GM19324 (cell line): Measurements from ENCODE around the gene MR1.

Experiments
- ATAC-seq: cut with Tn5 transposase; IDR thresholded peaks from one replicate; pipeline ENCODE4 v1.9.1; 2021; ENCODE audit warnings: mild to moderate bottlenecking, moderate library complexity; ENCODE audit not compliant: unreplicated experiment, low FRiP score

Gene MR1

DNA sequence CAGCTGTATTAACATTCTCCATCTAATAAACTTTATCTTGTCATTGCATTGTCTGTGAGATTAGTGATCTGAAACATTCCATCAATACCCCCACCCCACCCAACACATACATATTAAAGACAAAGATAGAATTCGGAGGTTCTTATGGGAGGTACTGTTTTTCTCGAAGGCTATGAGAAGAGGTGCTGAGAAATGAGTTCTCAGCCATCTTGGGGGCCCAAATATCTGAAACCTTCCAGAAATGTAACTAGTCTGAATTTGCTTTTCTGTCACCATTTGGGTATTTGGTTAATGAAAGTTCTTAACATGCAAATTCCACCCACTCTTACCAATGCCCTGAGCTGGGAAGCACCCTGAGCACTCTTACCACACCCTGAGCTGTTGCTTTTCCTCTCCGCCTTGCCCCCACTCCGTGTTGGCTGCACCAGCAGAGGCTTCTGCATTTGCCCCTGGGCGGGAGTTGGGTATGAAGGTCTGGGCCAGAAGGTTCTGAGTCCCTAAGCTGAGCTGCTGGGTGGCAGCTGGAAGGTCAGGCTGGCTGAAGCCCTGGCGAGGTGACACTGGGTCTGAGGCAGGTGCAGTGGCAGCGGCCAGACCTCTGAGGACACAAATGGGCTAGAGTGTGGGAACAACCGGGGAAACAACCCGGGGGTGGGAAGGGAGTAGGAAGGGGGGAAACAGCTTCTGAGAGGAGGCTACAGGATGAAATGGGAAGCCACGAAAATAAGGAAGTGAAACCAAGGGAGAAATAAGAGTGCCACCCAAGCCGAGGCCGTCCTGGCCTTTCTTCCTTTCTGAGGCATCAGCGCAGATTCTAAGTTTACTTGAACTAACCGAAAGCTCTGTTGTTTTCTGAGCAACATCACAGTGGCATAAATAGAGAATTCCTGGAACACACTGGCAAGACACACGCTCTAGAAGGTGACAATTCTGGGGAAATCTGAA lies 28.4 kb downstream of the MR1 start:
- peak; percentile 94 for ATAC-seq

GRCh38 chr1:181062836-181063428 lies 29.1 kb downstream of the MR1 start:
- ATAC-seq = peak; percentile 29

DNA sequence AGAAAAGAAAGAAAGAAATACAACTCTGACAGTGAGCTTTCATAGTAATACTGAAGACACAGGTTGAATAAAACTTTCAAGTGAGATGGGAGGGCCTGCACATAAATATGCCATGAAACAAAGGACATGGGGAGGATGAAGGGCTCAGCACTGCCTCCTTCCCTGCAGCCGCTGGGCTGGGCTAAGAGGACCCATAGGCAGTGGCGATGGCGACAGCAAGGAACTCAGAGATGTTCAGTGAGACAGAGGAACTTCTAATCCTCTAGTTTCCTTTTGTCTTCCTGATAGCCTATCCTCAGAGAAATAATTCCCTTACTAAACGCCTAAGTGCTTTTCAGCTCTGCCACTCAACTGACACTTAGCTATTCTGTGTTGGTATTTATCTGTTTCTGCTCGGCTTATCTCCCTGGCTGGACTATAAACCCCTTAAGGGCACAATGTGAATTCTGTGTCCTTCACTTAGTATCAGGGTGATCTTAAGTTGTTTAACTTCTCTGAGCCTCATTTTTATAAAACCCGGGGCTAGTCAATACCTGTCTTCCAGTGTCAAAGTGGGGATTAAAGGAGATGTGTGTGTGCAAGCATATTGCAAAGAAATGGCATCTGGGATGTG lies 30.3 kb downstream of the MR1 start:
- no peak for ATAC-seq

GRCh38 chr1:181064702-181065101 lies 30.9 kb downstream of the MR1 start:
- no peak for ATAC-seq

DNA sequence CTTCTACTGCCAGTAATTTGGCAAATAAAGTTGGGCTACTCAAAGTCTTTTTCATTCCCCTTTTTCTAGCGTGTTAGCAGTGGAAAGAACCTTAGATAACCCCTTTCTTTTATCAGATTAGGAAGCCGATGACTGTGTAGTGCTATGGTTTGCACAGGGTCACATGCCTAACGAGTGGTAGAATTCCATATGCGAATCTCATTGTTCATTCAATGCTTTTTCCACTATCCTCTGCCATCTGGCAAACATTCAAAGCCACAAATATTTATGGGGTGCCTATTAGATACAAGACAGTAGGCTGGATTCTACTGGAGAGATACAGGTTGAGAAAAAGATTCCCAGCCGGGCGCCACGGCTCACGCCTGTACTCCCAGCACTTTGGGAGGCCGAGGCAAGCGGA lies 39.9 kb downstream of the MR1 start:
- no peak for ATAC-seq

DNA sequence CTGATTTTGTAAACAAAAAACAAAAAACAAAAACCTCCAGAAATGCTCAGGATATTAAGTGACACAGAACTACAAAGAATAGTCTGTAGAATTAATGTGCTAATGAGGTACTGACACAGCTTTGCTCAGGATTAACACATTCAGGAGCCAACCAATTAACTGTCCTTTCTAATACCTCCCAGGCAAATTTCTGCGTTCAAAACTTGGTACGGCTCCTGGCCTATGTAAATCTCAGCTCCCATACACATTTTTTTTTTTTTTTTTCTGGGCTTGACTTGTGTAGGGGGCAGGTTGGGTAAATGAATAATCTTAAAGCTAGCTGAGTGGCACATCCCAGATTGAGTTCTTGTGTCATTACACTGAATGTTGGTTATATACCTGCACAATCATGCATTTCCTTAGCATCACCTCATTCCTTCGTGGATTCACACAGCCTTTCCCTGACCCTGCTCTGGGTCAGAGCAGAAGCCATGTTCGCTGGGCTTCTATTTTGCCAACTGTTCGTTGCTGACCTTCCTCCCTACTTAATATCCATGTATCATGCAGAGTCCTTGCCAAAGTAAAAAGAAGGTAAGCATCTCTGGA lies 42.1 kb downstream of the MR1 start:
- no peak for ATAC-seq

DNA sequence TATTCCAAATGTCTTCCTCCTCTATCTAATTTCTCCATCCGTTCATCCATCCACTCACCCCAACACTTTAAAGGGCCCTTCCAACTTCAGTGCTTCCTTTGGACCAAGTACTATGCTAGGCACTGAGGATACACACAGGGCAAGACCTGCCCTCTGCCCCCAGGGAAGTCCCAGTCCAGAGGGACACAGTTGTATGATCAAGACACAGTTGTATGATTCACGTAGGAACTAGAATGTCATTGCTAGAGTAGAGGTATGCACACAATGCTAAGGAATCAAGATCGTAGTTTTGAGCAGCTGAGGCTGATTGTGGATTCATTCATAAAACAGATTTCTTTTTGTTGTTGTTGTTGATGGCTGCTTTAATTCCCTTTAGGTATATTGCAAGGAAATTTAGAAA lies 43.1 kb downstream of the MR1 start:
- ATAC-seq = no peak

DNA sequence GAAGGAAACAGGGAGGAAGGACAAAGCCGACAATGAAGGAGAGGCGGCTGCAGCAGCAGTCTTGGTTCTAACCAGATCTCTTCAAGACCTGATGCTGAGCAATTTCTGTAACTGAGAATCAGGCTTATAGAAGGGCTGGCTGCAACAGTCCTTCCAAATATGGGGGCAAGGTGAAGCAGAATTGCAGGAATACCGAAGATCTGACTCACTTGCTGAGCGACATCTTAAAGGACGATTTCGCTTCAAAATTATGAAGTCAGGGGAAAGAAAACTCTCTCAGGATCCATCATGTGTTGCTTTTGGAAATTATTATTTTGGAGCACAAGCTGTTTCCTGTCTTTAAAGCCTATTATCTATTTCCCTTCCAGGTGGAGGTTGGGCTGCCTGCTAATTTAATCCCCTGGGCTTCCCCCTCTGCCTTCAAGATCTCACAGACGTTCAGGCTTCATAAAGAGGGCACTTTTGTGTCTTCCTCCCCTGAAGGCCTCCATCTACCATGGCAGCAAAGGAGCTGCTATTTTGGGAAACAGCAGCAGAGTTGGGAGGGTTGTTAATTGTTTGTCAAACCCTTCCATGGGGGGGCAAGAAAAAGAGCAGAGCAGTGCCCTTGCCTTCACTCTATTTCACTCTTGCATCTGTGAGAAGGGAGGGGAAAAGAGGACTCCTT lies 43.9 kb downstream of the MR1 start:
- no peak for ATAC-seq

DNA sequence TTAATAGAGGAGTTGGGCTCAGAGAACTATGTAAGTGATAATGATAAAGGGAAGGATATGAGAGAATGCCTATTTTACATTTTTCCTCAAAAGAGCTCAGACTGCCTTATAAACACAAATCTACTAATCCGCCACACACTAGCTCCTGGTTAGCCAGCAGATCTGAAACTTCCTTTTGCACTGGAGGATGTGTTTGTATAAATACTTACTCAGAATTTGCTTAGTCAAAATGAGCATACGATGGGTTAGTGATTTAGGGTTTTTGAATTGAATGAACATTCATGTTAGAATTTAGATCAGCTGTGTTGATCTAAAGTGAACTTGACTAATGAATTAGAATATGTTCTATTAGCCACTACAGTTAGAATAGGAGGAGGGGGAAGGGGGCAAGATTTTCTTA lies 45.6 kb downstream of the MR1 start:
- ATAC-seq = no peak

DNA sequence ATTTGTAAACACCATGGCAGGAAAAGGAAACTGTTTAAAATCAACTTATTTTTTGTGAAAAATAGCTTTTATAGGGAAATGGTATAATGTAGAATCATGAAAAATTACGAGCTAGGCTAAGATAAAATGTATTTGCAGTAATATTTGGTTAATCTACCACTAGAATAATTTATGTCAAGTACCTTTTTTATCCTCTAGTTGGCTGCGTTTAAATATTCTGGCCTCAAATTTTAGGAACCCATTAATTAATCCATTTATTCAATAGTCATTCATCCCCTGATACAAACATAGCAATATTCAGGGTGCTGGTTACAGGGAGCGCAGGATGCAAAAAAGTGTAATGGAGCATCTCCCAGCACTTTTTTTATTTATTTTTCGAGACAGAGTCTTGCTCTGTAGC lies 46.1 kb downstream of the MR1 start:
- ATAC-seq = no peak

DNA sequence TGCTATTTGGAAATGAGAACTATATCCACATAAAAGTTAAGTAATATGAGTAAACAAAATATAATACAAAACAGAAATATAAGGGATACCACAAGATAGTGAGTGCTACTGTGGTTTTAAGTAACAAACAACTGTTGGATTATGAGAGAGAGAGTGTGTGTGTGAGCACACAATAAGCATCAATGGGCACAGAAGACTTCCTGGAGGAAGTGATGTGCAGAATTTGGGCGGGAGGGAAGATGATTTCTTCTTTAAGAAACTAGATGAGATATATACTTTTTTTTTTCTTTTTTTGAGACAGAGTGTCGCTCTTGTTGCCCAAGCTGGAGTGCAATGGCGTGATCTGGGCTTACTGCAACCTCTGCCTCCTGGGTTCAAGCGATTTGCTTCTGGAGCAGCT lies 46.8 kb downstream of the MR1 start:
- ATAC-seq = no peak

DNA sequence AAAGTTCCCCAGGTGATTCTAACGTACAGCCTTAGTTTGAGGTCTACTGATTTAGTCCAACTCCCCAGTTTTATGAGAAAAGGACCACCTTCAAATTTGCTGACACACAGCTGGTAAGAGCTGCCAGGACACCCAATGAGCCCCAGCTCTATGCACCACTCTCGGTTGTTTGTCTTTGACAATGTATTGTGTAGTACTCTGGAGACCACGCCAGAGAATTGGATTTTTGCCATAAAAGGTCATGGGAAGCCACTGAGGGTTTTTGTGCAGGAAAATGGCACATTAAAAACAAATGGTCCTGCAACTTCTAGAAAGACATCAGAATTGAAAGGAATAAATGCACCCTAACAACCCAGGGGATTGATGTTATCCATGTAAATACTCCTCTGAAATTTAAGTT lies 47.6 kb downstream of the MR1 start:
- ATAC-seq = no peak

DNA sequence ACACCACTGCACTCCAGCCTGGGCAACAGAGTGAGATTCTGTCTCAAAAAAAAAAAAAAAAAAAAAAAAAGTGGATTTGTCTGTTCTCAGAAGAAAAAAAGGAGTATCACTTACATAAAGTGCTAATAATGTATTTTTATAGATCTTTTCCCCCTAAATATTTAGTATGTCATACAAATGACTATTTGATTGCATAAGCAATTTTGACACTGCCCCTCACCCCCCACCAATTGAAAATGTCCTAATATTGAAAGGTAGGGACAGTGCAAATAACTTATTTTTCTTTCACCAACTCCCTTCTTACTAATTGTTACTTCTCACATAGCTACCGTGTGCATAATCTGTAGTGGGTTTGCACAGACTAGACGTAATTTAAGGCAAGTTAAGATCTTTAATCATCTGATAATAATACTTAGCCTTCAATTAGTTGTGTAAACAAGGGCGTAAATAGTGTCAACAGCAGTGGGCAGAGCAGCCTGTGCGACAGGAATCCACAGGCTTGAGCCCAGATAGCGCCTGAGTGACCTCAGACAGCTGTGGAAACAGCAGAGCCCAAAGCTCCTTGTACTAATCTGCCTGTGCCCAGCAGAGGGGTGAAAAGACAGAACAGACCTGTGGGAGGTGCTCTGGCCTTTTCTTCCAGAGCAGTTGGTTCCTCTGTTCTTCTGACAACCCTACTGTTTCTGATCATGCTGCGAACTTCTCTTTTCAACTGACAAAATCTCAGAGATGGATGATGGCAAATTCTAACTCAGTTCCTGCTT lies 50.2 kb downstream of the MR1 start:
- no peak for ATAC-seq

- no peak for ATAC-seq
These were observed 50.8 kb downstream of the MR1 start for GRCh38 chr1:181084606-181084969.

GRCh38 chr1:181086091-181086490 lies 52.3 kb downstream of the MR1 start:
- no peak for ATAC-seq

GRCh38 chr1:181086926-181087325 lies 53.1 kb downstream of the MR1 start:
- no peak for ATAC-seq

- no peak for ATAC-seq
These were observed 53.7 kb downstream of the MR1 start for GRCh38 chr1:181087400-181087901.

- ATAC-seq = peak; percentile 86
These were observed 54.6 kb downstream of the MR1 start, which contains the start of gene IER5 for GRCh38 chr1:181088079-181089016. Gene IER5 (plus strand): TSS chr1:181088700. CDS start chr1:181088903, 203 bp downstream.
